H9 (cell line): ENCODE results near the gene RIOX2. TPM values are rescaled to one million over a fixed set of nuclear protein-coding genes. Genes with fewer than 3 reads are reported as not detected.

Experiments used
- DNase-seq: peaks from one replicate; pipeline ENCODE4 v3.0.0-alpha.2; 2017
- H2AFZ ChIP-seq: one replicate; pipeline ENCODE4 v1.6.1; 2013; ENCODE audit warnings: mild to moderate bottlenecking, low read length, control low read depth, moderate library complexity
- H2AK5ac ChIP-seq: 2 replicates; pipeline ENCODE4 v1.6.1; 2013; ENCODE audit warnings: low read length, control low read depth, mixed read lengths; ENCODE audit not compliant: insufficient read length
- H2BK120ac ChIP-seq: one replicate; pipeline ENCODE4 v1.6.1; 2013; ENCODE audit warnings: low read depth, mild to moderate bottlenecking, low read length, control low read depth, inconsistent platforms; ENCODE audit not compliant: poor library complexity, severe bottlenecking
- H2BK12ac ChIP-seq: 2 replicates; pipeline ENCODE4 v1.6.1; 2013; ENCODE audit warnings: low read length, control low read depth, mixed read lengths, low read depth; ENCODE audit not compliant: insufficient read length
- H2BK15ac ChIP-seq: 2 replicates; pipeline ENCODE4 v1.6.1; 2013; ENCODE audit warnings: low read depth, low read length, control low read depth
- H2BK20ac ChIP-seq: one replicate; pipeline ENCODE4 v1.6.1; 2013; ENCODE audit warnings: low read depth, mild to moderate bottlenecking, low read length, control low read depth, inconsistent platforms; ENCODE audit not compliant: poor library complexity, severe bottlenecking
- H2BK5ac ChIP-seq: 2 replicates; pipeline ENCODE4 v1.6.1; 2013; ENCODE audit warnings: low read length, control low read depth, mixed read lengths; ENCODE audit not compliant: insufficient read length
- H3K14ac ChIP-seq: 2 replicates; pipeline ENCODE4 v1.6.1; 2013; ENCODE audit warnings: low read length, control low read depth; ENCODE audit not compliant: insufficient read depth
- H3K18ac ChIP-seq: 2 replicates; pipeline ENCODE4 v1.6.1; 2013; ENCODE audit warnings: low read depth, mild to moderate bottlenecking, mixed read lengths, low read length, control low read depth; ENCODE audit not compliant: insufficient read length
- H3K23ac ChIP-seq: 2 replicates; pipeline ENCODE4 v1.6.1; 2013; ENCODE audit warnings: low read length, control low read depth, mixed read lengths, low read depth; ENCODE audit not compliant: insufficient read length
- H3K23me2 ChIP-seq: 2 replicates; pipeline ENCODE4 v1.6.1; 2013; ENCODE audit warnings: low read depth, mild to moderate bottlenecking, mixed read lengths, low read length, control low read depth; ENCODE audit not compliant: insufficient read length, poor library complexity, severe bottlenecking
- H3K27ac ChIP-seq: 2 replicates; pipeline ENCODE4 v1.5.1; 2013; ENCODE audit warnings: low read length, control low read depth, mixed read lengths, low read depth; ENCODE audit not compliant: insufficient read length
- H3K27me3 ChIP-seq: 2 replicates; pipeline ENCODE4 v1.6.1; 2013; ENCODE audit warnings: low read length, control low read depth, inconsistent platforms; ENCODE audit not compliant: insufficient read depth
- H3K4ac ChIP-seq: 2 replicates; pipeline ENCODE4 v1.6.1; 2013; ENCODE audit warnings: low read depth, mild to moderate bottlenecking, control low read depth, inconsistent platforms, low read length, moderate library complexity
- H3K4me1 ChIP-seq: 2 replicates; pipeline ENCODE4 v1.6.1; 2013; ENCODE audit warnings: low read length, control low read depth, inconsistent platforms; ENCODE audit not compliant: insufficient read depth
- H3K4me2 ChIP-seq: 2 replicates; pipeline ENCODE4 v1.6.1; 2013; ENCODE audit warnings: low read length, control low read depth, mixed read lengths; ENCODE audit not compliant: insufficient read length, insufficient read depth
- H3K56ac ChIP-seq: 2 replicates; pipeline ENCODE4 v1.6.1; 2013; ENCODE audit warnings: low read depth, mild to moderate bottlenecking, mixed read lengths, low read length, control low read depth; ENCODE audit not compliant: insufficient read length
- H3K79me1 ChIP-seq: 2 replicates; pipeline ENCODE4 v1.6.1; 2013; ENCODE audit warnings: low read depth, mild to moderate bottlenecking, moderate library complexity, low read length, control low read depth, inconsistent platforms; ENCODE audit not compliant: insufficient read depth, poor library complexity, severe bottlenecking
- H3K79me2 ChIP-seq: 2 replicates; pipeline ENCODE4 v1.6.1; 2013; ENCODE audit warnings: low read length, control low read depth, inconsistent platforms; ENCODE audit not compliant: insufficient read depth
- H3K9ac ChIP-seq: 2 replicates; pipeline ENCODE4 v1.6.1; 2013; ENCODE audit warnings: low read length, control low read depth, mixed read lengths; ENCODE audit not compliant: insufficient read length; ENCODE audit errors: extremely low read depth
- H3K9me3 ChIP-seq: one replicate; pipeline ENCODE4 v1.6.1; 2013; ENCODE audit warnings: low read depth, low read length, inconsistent platforms; ENCODE audit not compliant: control insufficient read depth
- H3T11ph ChIP-seq: one replicate; pipeline ENCODE4 v1.6.1; 2013; ENCODE audit warnings: mild to moderate bottlenecking, low read length, control low read depth, inconsistent platforms
- H4K20me1 ChIP-seq: one replicate; pipeline ENCODE4 v1.6.1; 2013; ENCODE audit not compliant: control insufficient read depth, insufficient read length, insufficient read depth
- H4K5ac ChIP-seq: 2 replicates; pipeline ENCODE4 v1.6.1; 2013; ENCODE audit warnings: low read depth, mild to moderate bottlenecking, mixed read lengths, low read length, control low read depth; ENCODE audit not compliant: insufficient read length
- H4K8ac ChIP-seq: replicated peaks from 2 replicates; pipeline ENCODE4 v1.6.1; 2013; ENCODE audit warnings: low read length, control low read depth, mixed read lengths, low read depth; ENCODE audit not compliant: insufficient read length
- H4K91ac ChIP-seq: 2 replicates; pipeline ENCODE4 v1.6.1; 2013; ENCODE audit warnings: low read depth, mild to moderate bottlenecking, moderate library complexity, mixed read lengths, low read length, control low read depth; ENCODE audit not compliant: insufficient read length
- H3K27ac Mint-ChIP-seq, 3 experiments: 2 replicates in 2 of 3; 3 replicates in 1 of 3; pipeline ENCODE4 v1.8.0; 2020 to 2021; ENCODE audit warnings: mixed read lengths in 3 of 3, mild to moderate bottlenecking in 1 of 3, moderate library complexity in 1 of 3
- H3K27me3 Mint-ChIP-seq: 2 replicates; pipeline ENCODE4 v1.8.0; 2021; ENCODE audit warnings: low read depth, mild to moderate bottlenecking, moderate library complexity, mixed read lengths
- H3K36me3 Mint-ChIP-seq, 3 experiments: 2 replicates in 2 of 3; 3 replicates in 1 of 3; pipeline ENCODE4 v1.8.0; 2020 to 2021; ENCODE audit warnings: low read depth in 3 of 3, mixed read lengths in 3 of 3; ENCODE audit not compliant: insufficient read depth in 1 of 3
- H3K4me1 Mint-ChIP-seq, 2 experiments: 2 replicates each; pipeline ENCODE4 v1.8.0; 2020; ENCODE audit warnings: mixed read lengths in 2 of 2
- H3K4me3 Mint-ChIP-seq, 2 experiments: 2 replicates in 1 of 2; 3 replicates in 1 of 2; pipeline ENCODE4 v1.8.0; 2020 to 2021; ENCODE audit warnings: mild to moderate bottlenecking in 2 of 2, mixed read lengths in 2 of 2, moderate library complexity in 1 of 2
- H3K9me3 Mint-ChIP-seq, 2 experiments: 2 replicates in 1 of 2; 3 replicates in 1 of 2; pipeline ENCODE4 v1.8.0; 2020; ENCODE audit warnings: mild to moderate bottlenecking in 2 of 2, mixed read lengths in 2 of 2, moderate library complexity in 1 of 2
- CTCF ChIP-seq: fragments of 200-600 bp; sonication (generic); conservative IDR thresholded peaks from 3 replicates; pipeline ENCODE4 v1.8.0; 2021; ENCODE audit warnings: antibody characterized with exemption, mild to moderate bottlenecking
- WGBS: extraction: QIAGEN DNeasy Blood & Tissue Kit; methylation state at CpG from one replicate; pipeline ENCODE4 v1.1.7; 2013; ENCODE audit warnings: missing lambda C conversion rate, low lambda C conversion rate, mixed read lengths; ENCODE audit not compliant: insufficient read length; ENCODE audit errors: extremely low coverage; 5-methylcytosine and 5-hydroxymethylcytosine counted together
- total RNA-seq: library from RNA; stranded (reverse); gene quantifications from 2 replicates; pipeline ENCODE4 v1.2.1, GENCODE V29; 2021

Gene RIOX2
- total RNA-seq, 1 experiment from 2014 or later = 15.5 TPM

GRCh38 chr3:97892852-97893251, 79.4 kb downstream of the RIOX2 start:
- H2BK5ac ChIP-seq = no peak overlapping the region
- H3K4me1 ChIP-seq = peaks cover 3% of the 10 kb centered on the region; the same call in 1 of the 2 replicates
- H3K56ac ChIP-seq = no peak overlapping the region
- Mint-ChIP-seq H3K36me3 (peaks cover 0 to 4% (median 0%) of the 10 kb centered on the region in 3 experiments; a peak in 2 of 7 replicates), H3K27me3 (no peaks in the 10 kb centered on the region), H3K4me3 (no peak overlapping the region), H3K27ac (no peak overlapping the region), H3K4me1 (peaks cover 19 to 25% of the 10 kb centered on the region in 2 experiments), H3K9me3 (no peaks in the 10 kb centered on the region)
- H4K5ac ChIP-seq = no peak overlapping the region
- H3K18ac ChIP-seq = no peak overlapping the region
- H4K8ac ChIP-seq = no peak overlapping the region
- TF ChIP-seq CTCF = no peak
- H3K23me2 ChIP-seq = no peaks in the 10 kb centered on the region
- H3K4me2 ChIP-seq = no peak overlapping the region
- no peak overlapping the region for H3K4ac ChIP-seq
- no peaks in the 10 kb centered on the region for H3K9me3 ChIP-seq
- H3K9ac ChIP-seq = no peak overlapping the region
- no peak overlapping the region for H3T11ph ChIP-seq
- no peak overlapping the region for H2BK12ac ChIP-seq
- H3K79me2 ChIP-seq = no peaks in the 10 kb centered on the region
- no peaks in the 10 kb centered on the region for H4K20me1 ChIP-seq
- no peak overlapping the region for H2BK120ac ChIP-seq
- H3K79me1 ChIP-seq = no peaks in the 10 kb centered on the region
- H4K91ac ChIP-seq = no peak overlapping the region
- no peak overlapping the region for H3K14ac ChIP-seq
- H2AK5ac ChIP-seq = no peak overlapping the region
- no peak overlapping the region for H3K23ac ChIP-seq
- H3K27me3 ChIP-seq = no peaks in the 10 kb centered on the region
- H2BK20ac ChIP-seq = no peak overlapping the region
- WGBS = no CpG with 5 or more reads among the region's 1 CpG
- H2AFZ ChIP-seq = no peak overlapping the region
- H2BK15ac ChIP-seq = no peak overlapping the region
- H3K27ac ChIP-seq = no peak overlapping the region
- no peak for DNase-seq

Other genes starting within 250 kb of the RIOX2 start
- 6.3 and 7.1 TPM in 2 replicates for gene ARL6, start 207.7 kb downstream of the RIOX2 start, total RNA-seq
- gene CRYBG3, start 150.4 kb downstream of the RIOX2 start, total RNA-seq = 5.0 and 5.9 TPM in 2 replicates
- not detected in 2 replicates for gene GABRR3, start 62.9 kb upstream of the RIOX2 start, total RNA-seq
- gene OR5AC2, start 114.7 kb upstream of the RIOX2 start, total RNA-seq = not detected in 2 replicates
- not detected in 2 replicates for gene OR5H1, start 158.3 kb upstream of the RIOX2 start, total RNA-seq
- gene OR5H14, start 175.0 kb upstream of the RIOX2 start, total RNA-seq = not detected in 2 replicates
- not detected in 2 replicates for gene OR5H15, start 194.3 kb upstream of the RIOX2 start, total RNA-seq